Stimulated activated naive CD8-positive, alpha-beta T cell treated with anti-CD3 and anti-CD28 coated beads, Interleukin-15, amount 100 ng/mL, for 72 hours (primary cell): ENCODE data around the gene CRABP1.
A peak's percentile ranks its signal among the peaks of the same experiment; 100 is the strongest.

Source experiments
- ATAC-seq: fragments of 150-1000 bp; cut with Tn5 transposase; 2 replicates; pipeline ENCODE4 v1.10.0; 2021; ENCODE audit warnings: mild to moderate bottlenecking, moderate library complexity
- DNase-seq, 2 donors: peaks; one replicate each; pipeline ENCODE4 v3.0.0; 2021 to 2022
- H3K27ac Mint-ChIP-seq, 2 donors: one replicate each; pipeline ENCODE4 v1.8.0; 2022; ENCODE audit warnings: mild to moderate bottlenecking in 2 of 2, mixed read lengths in 2 of 2, moderate library complexity in 2 of 2
- H3K27me3 Mint-ChIP-seq: one replicate; pipeline ENCODE4 v1.8.0; 2022; ENCODE audit warnings: mixed read lengths
- H3K4me1 Mint-ChIP-seq: one replicate; pipeline ENCODE4 v1.8.0; 2022; ENCODE audit warnings: mild to moderate bottlenecking, mixed read lengths
- H3K4me3 Mint-ChIP-seq, 2 donors: one replicate each; pipeline ENCODE4 v1.8.0; 2022; ENCODE audit warnings: mild to moderate bottlenecking in 2 of 2, mixed read lengths in 2 of 2, moderate library complexity in 1 of 2
- H3K9me3 Mint-ChIP-seq, 2 donors: one replicate each; pipeline ENCODE4 v1.8.0; 2022; ENCODE audit warnings: mixed read lengths in 2 of 2

The CRABP1 gene

DNA sequence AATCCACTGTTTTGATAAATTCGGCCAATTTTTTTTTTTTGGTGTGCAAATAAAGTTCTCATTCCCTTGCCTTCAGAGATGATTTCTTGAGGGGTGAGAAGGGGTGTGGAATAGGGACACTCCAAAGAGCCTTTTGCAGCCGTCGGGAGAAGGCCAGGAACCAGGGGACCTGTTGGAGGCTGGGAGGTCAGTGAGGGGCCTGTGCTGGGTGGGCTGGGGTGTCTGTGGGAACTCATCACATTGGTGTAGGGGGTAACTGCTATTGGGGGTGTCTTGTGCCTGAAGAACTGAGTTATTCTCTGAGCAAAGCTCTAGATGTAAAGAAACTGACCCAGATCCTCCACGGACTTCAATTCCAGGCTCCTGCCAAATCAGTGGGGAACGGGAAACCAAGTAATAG is 27.2 kb upstream of the CRABP1 start:
- H3K27ac Mint-ChIP-seq: no peak overlapping the region
- no peaks in the 10 kb centered on the region for H3K4me1 Mint-ChIP-seq
- ATAC-seq (no peak), DNase-seq (no peak)
- peaks cover 11% of the 10 kb centered on the region for H3K27me3 Mint-ChIP-seq
- H3K4me3 Mint-ChIP-seq: no peak overlapping the region
- H3K9me3 Mint-ChIP-seq: no peaks in the 10 kb centered on the region

GRCh38 chr15:78313383-78313782 is 26.8 kb upstream of the CRABP1 start:
- DNase-seq: no peak
- H3K27ac Mint-ChIP-seq: no peak overlapping the region
- H3K4me3 Mint-ChIP-seq: no peak overlapping the region
- H3K9me3 Mint-ChIP-seq: no peaks in the 10 kb centered on the region
- peaks cover 11% of the 10 kb centered on the region for H3K27me3 Mint-ChIP-seq
- ATAC-seq: no peak
- no peaks in the 10 kb centered on the region for H3K4me1 Mint-ChIP-seq

DNA sequence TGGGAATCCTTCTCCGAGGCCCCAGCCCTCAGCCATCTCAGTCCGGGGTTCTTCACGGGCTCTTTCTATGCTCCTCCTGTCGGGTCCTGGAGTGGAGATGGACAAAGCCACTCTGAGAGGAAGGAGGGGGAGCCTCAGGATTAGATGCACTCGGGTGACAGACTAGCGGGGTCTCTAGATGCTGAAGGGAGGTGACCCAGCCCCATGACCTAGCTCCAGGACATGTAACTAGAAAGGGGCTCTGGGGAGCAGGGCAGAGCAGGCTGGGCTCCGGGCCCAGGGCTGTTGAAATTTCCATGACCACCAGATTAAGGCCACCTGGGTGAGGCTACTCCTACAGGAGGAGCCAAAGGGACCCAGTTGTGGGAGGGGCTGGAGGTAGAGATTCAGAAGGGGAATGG is 26.0 kb upstream of the CRABP1 start:
- DNase-seq (no peak), ATAC-seq (no peak)
- H3K9me3 Mint-ChIP-seq: no peaks in the 10 kb centered on the region
- H3K27me3 Mint-ChIP-seq: peaks cover 5% of the 10 kb centered on the region
- no peak overlapping the region for H3K27ac Mint-ChIP-seq
- no peak overlapping the region for H3K4me3 Mint-ChIP-seq
- no peaks in the 10 kb centered on the region for H3K4me1 Mint-ChIP-seq

- no peaks in the 10 kb centered on the region for H3K4me1 Mint-ChIP-seq
- no peak overlapping the region for H3K4me3 Mint-ChIP-seq
These were observed 24.4 kb upstream of the CRABP1 start for GRCh38 chr15:78315686-78316282.

GRCh38 chr15:78316283-78317083 is 23.7 kb upstream of the CRABP1 start:
- H3K9me3 Mint-ChIP-seq: no peaks in the 10 kb centered on the region
- no peaks in the 10 kb centered on the region for H3K4me1 Mint-ChIP-seq
- no peaks in the 10 kb centered on the region for H3K27me3 Mint-ChIP-seq
- DNase-seq (no peak), ATAC-seq (no peak)
- no peak overlapping the region for H3K27ac Mint-ChIP-seq
- H3K4me3 Mint-ChIP-seq: no peak overlapping the region

More at GRCh38 chr15:78315686-78316282, 24.4 kb upstream of the CRABP1 start:
- peak; percentile 54 for ATAC-seq
- Mint-ChIP-seq H3K9me3 (no peaks in the 10 kb centered on the region), H3K27ac (no peak overlapping the region), H3K27me3 (no peaks in the 10 kb centered on the region)
- no peak for DNase-seq

DNA sequence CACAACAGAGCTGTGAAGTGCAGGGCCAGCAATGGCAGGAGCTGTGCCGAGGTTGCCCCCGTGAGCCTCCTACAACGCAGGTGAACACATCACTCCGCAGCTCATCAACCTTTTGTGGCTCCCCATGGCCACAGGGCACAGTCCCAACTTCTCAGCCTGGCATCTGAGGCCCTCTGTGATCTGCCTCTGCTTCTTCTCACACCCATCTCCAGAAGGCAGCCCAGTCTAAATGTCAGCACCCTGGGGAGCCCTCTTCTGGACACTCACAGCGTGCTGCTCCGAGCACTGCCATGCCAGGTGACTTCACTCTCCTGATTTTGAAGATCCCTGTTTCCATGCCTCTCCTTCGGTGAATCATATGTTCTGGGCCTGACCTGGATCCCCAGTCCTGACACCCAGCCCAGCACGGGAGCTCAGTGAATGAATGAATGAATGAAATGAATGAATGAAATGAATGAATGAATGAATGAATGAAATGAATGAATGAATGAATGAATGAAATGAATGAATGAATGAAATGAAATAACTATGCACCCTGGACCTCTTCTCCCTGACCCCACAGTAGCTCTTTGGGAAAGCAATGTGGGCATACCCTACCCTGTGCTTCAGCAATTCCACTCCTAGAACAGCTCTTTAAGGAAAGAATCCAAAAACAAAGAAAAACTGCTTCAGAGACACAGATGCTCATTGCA is 22.9 kb upstream of the CRABP1 start:
- Mint-ChIP-seq H3K27me3 (no peaks in the 10 kb centered on the region), H3K27ac (no peak overlapping the region), H3K4me3 (no peak overlapping the region), H3K9me3 (no peaks in the 10 kb centered on the region), H3K4me1 (no peaks in the 10 kb centered on the region)
- DNase-seq (no peak), ATAC-seq (no peak)

DNA sequence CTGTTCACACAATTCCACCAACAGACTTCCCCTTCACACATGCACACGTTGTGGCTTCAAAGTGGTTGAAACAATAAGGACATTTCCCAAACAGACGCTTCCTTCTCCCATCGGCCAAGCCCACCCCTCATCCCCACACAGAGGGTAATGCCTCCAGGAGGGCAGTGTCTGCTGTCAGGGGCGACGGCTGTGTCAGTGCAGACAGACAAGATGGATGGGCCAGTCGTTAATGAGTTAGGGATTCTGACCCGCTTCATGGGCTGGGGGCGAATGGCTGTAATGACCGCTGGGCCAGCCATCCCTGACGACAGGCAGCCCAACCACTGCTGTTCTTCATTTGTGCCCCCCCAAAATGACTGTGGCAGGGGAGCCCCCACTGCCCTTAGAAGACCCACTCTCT is 20.6 kb upstream of the CRABP1 start:
- Mint-ChIP-seq H3K9me3 (no peaks in the 10 kb centered on the region), H3K27ac (no peak overlapping the region), H3K4me1 (no peaks in the 10 kb centered on the region), H3K27me3 (no peaks in the 10 kb centered on the region), H3K4me3 (no peak overlapping the region)
- ATAC-seq (no peak), DNase-seq (no peak)

DNA sequence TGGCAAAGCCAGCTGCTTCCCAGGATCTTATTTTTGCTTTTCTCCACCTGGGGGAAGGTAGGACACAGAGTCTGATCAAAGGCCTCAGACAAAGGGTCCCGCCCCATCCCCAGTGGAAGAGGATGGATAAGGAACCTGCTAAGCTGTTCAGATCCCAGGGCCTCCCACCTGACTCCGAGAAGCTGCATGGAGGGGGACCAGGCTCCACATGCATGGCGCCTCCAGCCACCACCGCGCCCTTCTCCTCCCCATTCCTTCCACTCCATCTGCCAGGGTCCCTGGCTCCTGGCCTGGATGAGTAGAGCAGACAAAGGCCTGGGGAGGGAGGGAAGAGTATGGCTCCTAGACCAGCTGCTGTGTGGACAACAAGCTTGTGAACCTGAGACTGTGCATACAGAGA is 20.0 kb upstream of the CRABP1 start:
- no peaks in the 10 kb centered on the region for H3K9me3 Mint-ChIP-seq
- ATAC-seq: no peak
- no peaks in the 10 kb centered on the region for H3K4me1 Mint-ChIP-seq
- H3K4me3 Mint-ChIP-seq: no peak overlapping the region
- no peak overlapping the region for H3K27ac Mint-ChIP-seq
- H3K27me3 Mint-ChIP-seq: no peaks in the 10 kb centered on the region
- DNase-seq: no peak

DNA sequence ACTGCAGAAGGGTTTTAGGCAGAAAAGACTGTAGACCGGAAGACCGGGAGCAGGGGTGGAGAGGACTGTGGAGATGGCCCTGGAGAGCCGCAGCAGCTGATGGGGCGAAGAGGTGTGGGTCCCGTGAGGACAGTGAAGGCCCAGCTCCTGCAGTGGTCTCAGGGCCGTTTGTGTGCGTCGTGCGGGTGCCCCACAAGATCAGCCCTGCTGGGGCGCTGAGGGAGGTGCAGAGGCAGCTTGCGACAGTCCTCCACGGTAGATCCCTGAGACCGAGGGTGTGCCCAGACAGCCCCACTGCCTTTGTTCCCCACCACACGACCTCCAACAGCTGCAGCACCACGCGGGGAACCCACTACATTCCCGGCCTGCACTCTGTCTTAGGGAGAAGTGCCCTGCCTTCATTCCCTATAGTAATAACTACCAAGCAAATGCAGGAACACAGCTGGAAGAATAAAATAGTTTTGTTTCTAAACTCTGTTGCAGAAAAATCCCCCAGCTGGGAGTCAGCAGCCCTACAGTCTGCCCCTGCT is 19.0 kb upstream of the CRABP1 start:
- Mint-ChIP-seq H3K27ac (no peak overlapping the region), H3K4me3 (no peak overlapping the region), H3K27me3 (no peaks in the 10 kb centered on the region), H3K9me3 (no peaks in the 10 kb centered on the region), H3K4me1 (no peaks in the 10 kb centered on the region)
- DNase-seq (no peak), ATAC-seq (no peak)

GRCh38 chr15:78321786-78322185 is 18.4 kb upstream of the CRABP1 start:
- ATAC-seq (no peak), DNase-seq (no peak)
- H3K9me3 Mint-ChIP-seq: no peaks in the 10 kb centered on the region
- H3K4me3 Mint-ChIP-seq: no peak overlapping the region
- no peak overlapping the region for H3K27ac Mint-ChIP-seq
- H3K4me1 Mint-ChIP-seq: no peaks in the 10 kb centered on the region
- no peaks in the 10 kb centered on the region for H3K27me3 Mint-ChIP-seq

DNA sequence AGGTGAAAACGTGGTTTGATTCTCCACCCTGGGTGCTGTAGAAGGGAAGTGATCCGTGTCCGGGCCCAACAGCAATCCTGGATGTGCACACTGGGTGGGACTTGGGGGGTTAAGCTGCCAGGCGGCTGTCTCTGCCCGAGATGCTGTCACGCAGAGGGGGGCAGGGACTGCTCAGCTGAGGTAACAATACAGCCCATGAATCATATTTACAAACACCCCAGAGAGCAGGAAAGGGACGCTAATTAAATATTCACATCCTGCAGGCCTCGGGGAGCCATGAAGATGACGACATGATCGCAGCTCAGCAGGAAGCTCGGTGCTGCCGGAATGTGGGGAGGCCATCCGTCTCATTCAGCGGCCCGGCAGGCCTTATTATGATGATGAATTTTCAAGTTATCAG is 17.9 kb upstream of the CRABP1 start:
- no peaks in the 10 kb centered on the region for H3K27me3 Mint-ChIP-seq
- no peaks in the 10 kb centered on the region for H3K4me1 Mint-ChIP-seq
- DNase-seq (no peak), ATAC-seq (no peak)
- H3K27ac Mint-ChIP-seq: no peak overlapping the region
- H3K9me3 Mint-ChIP-seq: no peaks in the 10 kb centered on the region
- H3K4me3 Mint-ChIP-seq: no peak overlapping the region

DNA sequence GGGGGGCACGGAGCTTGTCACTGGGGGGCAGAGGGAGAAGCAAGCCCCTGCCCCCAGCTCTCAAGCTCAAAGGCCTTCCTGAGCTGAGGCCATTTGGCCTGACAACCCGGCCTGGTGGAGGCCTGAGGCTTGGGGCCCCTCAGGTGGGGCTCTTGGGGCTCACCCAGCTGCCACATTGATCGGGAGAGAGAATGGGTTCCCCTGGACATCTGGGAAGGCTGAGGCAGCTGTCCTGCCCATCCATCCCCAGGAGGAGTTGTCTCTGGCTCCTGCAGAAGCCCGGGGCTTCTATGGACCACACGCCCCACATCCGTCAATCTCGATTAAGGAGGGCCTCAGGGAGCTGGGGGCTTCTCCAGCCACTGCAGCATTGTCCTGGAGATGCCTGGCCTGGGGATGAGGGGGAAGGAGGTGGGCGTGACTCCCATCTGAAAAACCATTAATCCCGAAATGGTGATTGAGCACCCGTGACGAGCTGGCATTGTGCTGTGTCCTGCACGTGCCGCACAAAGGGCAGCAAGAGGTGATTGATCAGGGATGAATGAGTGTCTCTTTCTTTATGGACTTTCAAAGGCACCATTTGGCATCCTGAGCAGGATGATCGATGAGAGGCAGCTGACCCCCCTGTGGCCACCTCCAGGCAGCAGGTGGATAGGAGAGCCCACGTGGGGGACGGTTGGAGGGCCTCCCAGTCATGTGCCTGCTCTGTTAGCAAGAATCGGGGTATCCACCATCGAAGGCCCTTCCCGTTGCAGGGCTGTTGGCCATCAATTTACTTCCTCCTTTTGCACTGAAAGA is 17.2 kb upstream of the CRABP1 start:
- no peaks in the 10 kb centered on the region for H3K27me3 Mint-ChIP-seq
- no peaks in the 10 kb centered on the region for H3K4me1 Mint-ChIP-seq
- no peak overlapping the region for H3K4me3 Mint-ChIP-seq
- H3K27ac Mint-ChIP-seq: no peak overlapping the region
- H3K9me3 Mint-ChIP-seq: no peaks in the 10 kb centered on the region
- ATAC-seq: no peak
- no peak for DNase-seq

DNA sequence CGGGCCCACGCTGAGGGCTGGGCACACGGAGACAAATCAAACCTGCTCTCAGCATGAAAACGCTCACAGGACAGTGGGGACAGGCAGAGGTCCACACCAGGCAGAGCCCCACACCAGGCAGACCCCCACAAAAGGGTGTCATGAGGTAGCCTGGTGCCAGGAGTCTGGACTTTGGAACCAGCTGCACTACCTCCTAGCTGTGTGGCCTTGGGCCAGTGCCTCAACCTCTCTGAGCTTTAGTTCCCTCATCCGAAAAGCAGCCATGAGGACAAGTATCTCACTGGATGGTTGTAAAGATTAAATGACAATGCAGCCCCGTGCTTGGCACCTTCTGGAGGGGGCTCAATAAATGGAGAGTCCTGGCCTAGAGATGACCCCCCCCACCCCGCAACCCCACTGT is 16.5 kb upstream of the CRABP1 start:
- DNase-seq (no peak), ATAC-seq (no peak)
- Mint-ChIP-seq H3K9me3 (no peaks in the 10 kb centered on the region), H3K27ac (no peak overlapping the region), H3K4me3 (no peak overlapping the region), H3K4me1 (no peaks in the 10 kb centered on the region), H3K27me3 (no peaks in the 10 kb centered on the region)

DNA sequence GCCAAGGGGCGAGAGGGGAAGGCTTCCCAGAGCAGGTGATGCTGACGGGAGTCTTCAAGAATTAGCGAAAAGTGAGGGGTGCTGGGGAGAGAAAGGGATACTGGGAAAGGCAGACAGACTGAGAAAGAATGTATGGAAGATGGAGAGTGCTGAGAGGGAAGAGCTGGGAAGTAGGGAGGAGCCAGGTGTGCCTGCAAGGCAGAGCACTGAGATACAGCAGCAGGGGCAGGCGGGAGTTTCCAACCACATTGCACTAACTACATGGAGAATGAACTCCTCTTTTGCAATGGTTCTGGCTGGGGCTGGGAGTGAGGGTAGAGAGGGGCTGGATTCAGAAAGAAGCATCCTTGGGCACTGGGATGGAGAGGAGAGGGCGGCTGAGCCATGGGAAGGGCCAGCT is 16.0 kb upstream of the CRABP1 start:
- Mint-ChIP-seq H3K27ac (no peak overlapping the region), H3K27me3 (no peaks in the 10 kb centered on the region), H3K4me1 (no peaks in the 10 kb centered on the region), H3K9me3 (no peaks in the 10 kb centered on the region), H3K4me3 (no peak overlapping the region)
- DNase-seq: no peak
- no peak for ATAC-seq

- DNase-seq (no peak), ATAC-seq (no peak)
- H3K27ac Mint-ChIP-seq: no peak overlapping the region
- H3K27me3 Mint-ChIP-seq: no peaks in the 10 kb centered on the region
- H3K9me3 Mint-ChIP-seq: no peaks in the 10 kb centered on the region
- no peak overlapping the region for H3K4me3 Mint-ChIP-seq
- no peaks in the 10 kb centered on the region for H3K4me1 Mint-ChIP-seq
These were observed 14.9 kb upstream of the CRABP1 start for GRCh38 chr15:78325092-78325843.
